WTC11 (cell line): ENCODE measurements around the gene TBCCD1. TPM values are rescaled to one million over a fixed set of nuclear protein-coding genes. Genes with fewer than 3 reads are reported as not detected.

ENCODE experiments used
- ATAC-seq: fragments of 200-7000 bp; cut with Tn5 transposase; 2 replicates; pipeline ENCODE4 v1.10.0; 2021; ENCODE audit warnings: mild to moderate bottlenecking, moderate library complexity
- CTCF ChIA-PET: fragments of 300-600 bp; sonication (Branson Sonifier 250); formaldehyde crosslinking; loops from one replicate; lab custom pipeline; 2021; ENCODE audit warnings: antibody characterized with exemption; lab: Charles Lee
- POLR2A ChIA-PET: fragments of 350-600 bp; sonication (Branson Sonifier 250); formaldehyde crosslinking; loops from one replicate; lab custom pipeline; 2021; ENCODE audit warnings: antibody characterized with exemption; lab: Charles Lee
- DNase-seq: peaks from one replicate; pipeline ENCODE4 v3.0.0; 2021; ENCODE audit warnings: low spot score
- H3K27ac Mint-ChIP-seq: 2 replicates; pipeline ENCODE4 v1.8.0; 2021; ENCODE audit warnings: mixed read lengths
- H3K27me3 Mint-ChIP-seq: 2 replicates; pipeline ENCODE4 v1.8.0; 2021; ENCODE audit warnings: low read depth, mild to moderate bottlenecking, moderate library complexity, mixed read lengths
- H3K36me3 Mint-ChIP-seq: 2 replicates; pipeline ENCODE4 v1.8.0; 2021; ENCODE audit warnings: mixed read lengths
- H3K4me1 Mint-ChIP-seq: 2 replicates; pipeline ENCODE4 v1.8.0; 2022; ENCODE audit warnings: mixed read lengths
- H3K4me3 Mint-ChIP-seq: 2 replicates; pipeline ENCODE4 v1.8.0; 2021; ENCODE audit warnings: mild to moderate bottlenecking, moderate library complexity, mixed read lengths
- H3K9me3 Mint-ChIP-seq: 2 replicates; pipeline ENCODE4 v1.8.0; 2021; ENCODE audit warnings: mixed read lengths
- AFF4 ChIP-seq: sonication (generic); formaldehyde crosslinking; IDR thresholded peaks from 2 replicates; pipeline ENCODE4 v1.8.1; 2023; ENCODE audit warnings: mild to moderate bottlenecking, missing genetic modification reagents, borderline replicate concordance
- ATF3 ChIP-seq: sonication (generic); formaldehyde crosslinking; conservative IDR thresholded peaks from 2 replicates; pipeline ENCODE4 v1.8.1; 2022; ENCODE audit warnings: mild to moderate bottlenecking, missing genetic modification reagents
- E2F4 ChIP-seq: sonication (generic); formaldehyde crosslinking; IDR thresholded peaks from 2 replicates; pipeline ENCODE4 v1.8.1; 2022; ENCODE audit warnings: low read depth, mild to moderate bottlenecking, moderate library complexity, missing genetic modification reagents, borderline replicate concordance
- ELF4 ChIP-seq: sonication (generic); formaldehyde crosslinking; IDR thresholded peaks from 2 replicates; pipeline ENCODE4 v1.8.1; 2022; ENCODE audit warnings: low read depth, mild to moderate bottlenecking, moderate library complexity, missing genetic modification reagents
- ERG ChIP-seq: fragments of 250-450 bp; sonication (Bioruptor Pico); IDR thresholded peaks from 2 replicates; pipeline ENCODE4 v1.8.0; 2021; ENCODE audit warnings: mild to moderate bottlenecking
- GRHL2 ChIP-seq: fragments of 250-450 bp; sonication (Bioruptor Pico); IDR thresholded peaks from 2 replicates; pipeline ENCODE4 v1.8.0; 2022; ENCODE audit warnings: mild to moderate bottlenecking, moderate library complexity; ENCODE audit not compliant: insufficient replicate concordance, severe bottlenecking
- GTF2I ChIP-seq: fragments of 250-450 bp; sonication (Bioruptor Pico); conservative IDR thresholded peaks from 2 replicates; pipeline ENCODE4 v1.4.0; 2021; ENCODE audit warnings: mild to moderate bottlenecking
- IRF1 ChIP-seq: sonication (generic); formaldehyde crosslinking; IDR thresholded peaks from 2 replicates; pipeline ENCODE4 v1.8.0; 2023; ENCODE audit warnings: missing genetic modification reagents
- KAT7 ChIP-seq: sonication (generic); formaldehyde crosslinking; IDR thresholded peaks from 2 replicates; pipeline ENCODE4 v1.8.1; 2023; ENCODE audit warnings: missing genetic modification reagents, mild to moderate bottlenecking, borderline replicate concordance
- MYBL2 ChIP-seq: sonication (generic); formaldehyde crosslinking; IDR thresholded peaks from 2 replicates; pipeline ENCODE4 v1.8.1; 2023; ENCODE audit warnings: mild to moderate bottlenecking, moderate library complexity, missing genetic modification reagents
- NR1H2 ChIP-seq: sonication (generic); formaldehyde crosslinking; IDR thresholded peaks from 2 replicates; pipeline ENCODE4 v1.9.0; 2021; ENCODE audit warnings: mild to moderate bottlenecking, moderate library complexity, missing genetic modification reagents
- PRDM15 ChIP-seq: sonication (generic); formaldehyde crosslinking; IDR thresholded peaks from 2 replicates; pipeline ENCODE4 v1.8.0; 2022; ENCODE audit warnings: missing genetic modification reagents
- SOX15 ChIP-seq: fragments of 250-450 bp; sonication (Bioruptor Pico); IDR thresholded peaks from 2 replicates; pipeline ENCODE4 v1.9.0; 2021; ENCODE audit warnings: mild to moderate bottlenecking
- STAT6 ChIP-seq: sonication (generic); formaldehyde crosslinking; conservative IDR thresholded peaks from 2 replicates; pipeline ENCODE4 v1.8.1; 2023; ENCODE audit warnings: mild to moderate bottlenecking, low read depth, missing genetic modification reagents, moderate library complexity
- TCF7 ChIP-seq: sonication (generic); formaldehyde crosslinking; IDR thresholded peaks from 2 replicates; pipeline ENCODE4 v1.8.0; 2022; ENCODE audit warnings: mild to moderate bottlenecking, low read depth, missing genetic modification reagents, moderate library complexity
- ZBTB43 ChIP-seq: sonication (generic); formaldehyde crosslinking; IDR thresholded peaks from 2 replicates; pipeline ENCODE4 v1.8.1; 2023; ENCODE audit warnings: mild to moderate bottlenecking, missing genetic modification reagents
- ZNF138 ChIP-seq: sonication (generic); formaldehyde crosslinking; conservative IDR thresholded peaks from 2 replicates; pipeline ENCODE4 v1.8.1; 2022; ENCODE audit warnings: mild to moderate bottlenecking, moderate library complexity, missing genetic modification reagents
- ZNF263 ChIP-seq: sonication (generic); formaldehyde crosslinking; IDR thresholded peaks from 2 replicates; pipeline ENCODE4 v1.8.1; 2022; ENCODE audit warnings: low read depth, mild to moderate bottlenecking, moderate library complexity, missing genetic modification reagents
- total RNA-seq: library from RNA; stranded (reverse); gene quantifications from 3 replicates; pipeline ENCODE4 v1.2.3, GENCODE V29; 2021

TBCCD1 gene
- total RNA-seq, 1 experiment from 2014 or later: 10.6 TPM

- ChIA-PET POLR2A (no interaction called here), CTCF (no interaction called here)
- H3K27ac Mint-ChIP-seq: no peak overlapping the region
- no peak overlapping the region for H3K4me3 Mint-ChIP-seq
- peaks cover 3% of the 10 kb centered on the region for H3K9me3 Mint-ChIP-seq
- no peak for DNase-seq
- ATAC-seq: no peak
- H3K27me3 Mint-ChIP-seq: peaks cover 2% of the 10 kb centered on the region; the same call in 1 of the 2 replicates
- H3K36me3 Mint-ChIP-seq: no peaks in the 10 kb centered on the region
- peaks cover 5% of the 10 kb centered on the region; the same call in 1 of the 2 replicates for H3K4me1 Mint-ChIP-seq
- TF ChIP-seq AFF4 (CRISPR knock-in tag) (no peak), ERG (CRISPR knock-in tag) (no peak), E2F4 (no peak), ELF4 (CRISPR knock-in tag) (no peak), ATF3 (CRISPR knock-in tag) (no peak), KAT7 (CRISPR knock-in tag) (no peak), GRHL2 (CRISPR knock-in tag) (no peak), GTF2I (CRISPR knock-in tag) (no peak), ZBTB43 (CRISPR knock-in tag) (no peak), NR1H2 (CRISPR knock-in tag) (no peak), STAT6 (CRISPR knock-in tag) (no peak), SOX15 (CRISPR knock-in tag) (no peak), ZNF138 (no peak), TCF7 (no peak), ZNF263 (CRISPR knock-in tag) (no peak), IRF1 (CRISPR knock-in tag) (no peak), MYBL2 (CRISPR knock-in tag) (no peak), PRDM15 (CRISPR knock-in tag) (no peak)
These were observed 55.4 kb downstream of the TBCCD1 start for GRCh38 chr3:186511702-186512101.
